Stimulated activated CD4-positive, alpha-beta T cell treated with anti-CD3 and anti-CD28 coated beads, Interleukin-15, amount 100 ng/mL, for 1 hour (primary cell): ENCODE results near the gene ACTR3.

ENCODE experiments used
- DNase-seq, 2 donors: peaks; one replicate each; pipeline ENCODE4 v3.0.0-alpha.2; 2020; ENCODE audit warnings: low read depth in 1 of 2, low spot score in 1 of 2

ACTR3 gene

GRCh38 chr2:113996671-113997594 is 107.0 kb downstream of the ACTR3 start:
- DNase-seq: no peak

- DNase-seq: no peak
These were observed 111.3 kb downstream of the ACTR3 start for GRCh38 chr2:114001152-114001551.

GRCh38 chr2:114001937-114002336 is 112.0 kb downstream of the ACTR3 start:
- DNase-seq: no peak

- DNase-seq: no peak
These were observed 115.4 kb downstream of the ACTR3 start for GRCh38 chr2:114005110-114005783.

GRCh38 chr2:114006460-114006859 is 116.6 kb downstream of the ACTR3 start:
- no peak for DNase-seq

GRCh38 chr2:114007436-114007835 is 117.5 kb downstream of the ACTR3 start:
- no peak for DNase-seq

- DNase-seq: no peak
These were observed 118.8 kb downstream of the ACTR3 start for GRCh38 chr2:114008720-114009119.

- no peak for DNase-seq
These were observed 119.5 kb downstream of the ACTR3 start for GRCh38 chr2:114009205-114009944.

GRCh38 chr2:114010001-114010400 is 120.1 kb downstream of the ACTR3 start:
- no peak for DNase-seq

- no peak for DNase-seq
These were observed 121.8 kb downstream of the ACTR3 start for GRCh38 chr2:114011713-114012112.
